RWPE2 (cell line): ENCODE data around the gene NOS1AP.

Source experiments
- ATAC-seq: fragments of 200-7000 bp; cut with Tn5 transposase; 3 replicates; pipeline ENCODE4 v1.9.1; 2021; ENCODE audit warnings: low read depth
- DNase-seq: peaks from one replicate; pipeline ENCODE4 v3.0.0-alpha.2; 2020; ENCODE audit warnings: low spot score
- H3K27ac ChIP-seq: fragments of 450-650 bp; 2 replicates; pipeline ENCODE4 v1.5.1; 2017; ENCODE audit warnings: mild to moderate bottlenecking; ENCODE audit not compliant: poor library complexity, severe bottlenecking
- H3K27me3 ChIP-seq: fragments of 250-450 bp; sonication (Bioruptor Pico); 2 replicates; pipeline ENCODE4 v1.5.1; 2021; ENCODE audit warnings: mild to moderate bottlenecking, moderate library complexity; ENCODE audit not compliant: insufficient read depth, poor library complexity, severe bottlenecking
- H3K36me3 ChIP-seq: fragments of 250-450 bp; sonication (Bioruptor Pico); 2 replicates; pipeline ENCODE4 v1.5.1; 2020; ENCODE audit warnings: low read depth, mild to moderate bottlenecking, moderate library complexity
- H3K4me1 ChIP-seq: fragments of 250-450 bp; sonication (Bioruptor Pico); 2 replicates; pipeline ENCODE4 v1.5.1; 2021; ENCODE audit warnings: mild to moderate bottlenecking, moderate library complexity; ENCODE audit not compliant: insufficient read depth, poor library complexity, severe bottlenecking
- H3K4me3 ChIP-seq: fragments of 250-450 bp; sonication (Bioruptor Pico); 2 replicates; pipeline ENCODE4 v1.5.1; 2021; ENCODE audit warnings: mild to moderate bottlenecking, moderate library complexity; ENCODE audit not compliant: severe bottlenecking
- H3K9me3 ChIP-seq: fragments of 250-450 bp; sonication (Bioruptor Pico); 2 replicates; pipeline ENCODE4 v1.5.1; 2021; ENCODE audit warnings: mild to moderate bottlenecking, moderate library complexity; ENCODE audit not compliant: severe bottlenecking
- CTCF ChIP-seq: fragments of 450-650 bp; IDR thresholded peaks from one replicate; pipeline ENCODE4 v1.5.1; 2017; ENCODE audit warnings: mild to moderate bottlenecking, moderate library complexity; ENCODE audit not compliant: poor library complexity, severe bottlenecking

Gene NOS1AP

GRCh38 chr1:162089748-162090147, 20.3 kb downstream of the NOS1AP start:
- no peak for TF ChIP-seq CTCF
- H3K36me3 ChIP-seq = no peaks in the 10 kb centered on the region
- H3K27me3 ChIP-seq = no peaks in the 10 kb centered on the region
- H3K4me1 ChIP-seq = peaks cover 8% of the 10 kb centered on the region
- ATAC-seq = no peak
- DNase-seq = no peak
- H3K27ac ChIP-seq = no peak overlapping the region
- no peaks in the 10 kb centered on the region for H3K9me3 ChIP-seq
- H3K4me3 ChIP-seq = no peak overlapping the region

GRCh38 chr1:162090378-162090777, 20.9 kb downstream of the NOS1AP start:
- H3K4me1 ChIP-seq = peaks cover 8% of the 10 kb centered on the region
- H3K4me3 ChIP-seq = no peak overlapping the region
- no peak for ATAC-seq
- H3K9me3 ChIP-seq = no peaks in the 10 kb centered on the region
- no peak for TF ChIP-seq CTCF
- no peak overlapping the region for H3K27ac ChIP-seq
- no peaks in the 10 kb centered on the region for H3K27me3 ChIP-seq
- no peak for DNase-seq
- H3K36me3 ChIP-seq = no peaks in the 10 kb centered on the region

GRCh38 chr1:162091681-162092524, 22.4 kb downstream of the NOS1AP start:
- Histone ChIP-seq H3K36me3 (no peaks in the 10 kb centered on the region), H3K4me1 (peaks cover 8% of the 10 kb centered on the region), H3K27me3 (no peaks in the 10 kb centered on the region), H3K9me3 (no peaks in the 10 kb centered on the region), H3K27ac (no peak overlapping the region), H3K4me3 (no peak overlapping the region)
- DNase-seq = no peak
- ATAC-seq = no peak
- TF ChIP-seq CTCF = no peak

GRCh38 chr1:162093095-162093494, 23.6 kb downstream of the NOS1AP start:
- Histone ChIP-seq H3K4me1 (peaks cover 8% of the 10 kb centered on the region), H3K36me3 (no peaks in the 10 kb centered on the region), H3K27ac (no peak overlapping the region), H3K4me3 (no peak overlapping the region), H3K9me3 (no peaks in the 10 kb centered on the region), H3K27me3 (no peaks in the 10 kb centered on the region)
- no peak for TF ChIP-seq CTCF
- DNase-seq = no peak
- ATAC-seq = no peak

GRCh38 chr1:162094271-162094670, 24.8 kb downstream of the NOS1AP start:
- H3K4me3 ChIP-seq = no peak overlapping the region
- H3K9me3 ChIP-seq = no peaks in the 10 kb centered on the region
- H3K27ac ChIP-seq = no peak overlapping the region
- H3K4me1 ChIP-seq = peaks cover 5% of the 10 kb centered on the region
- H3K36me3 ChIP-seq = no peaks in the 10 kb centered on the region
- TF ChIP-seq CTCF = no peak
- no peaks in the 10 kb centered on the region for H3K27me3 ChIP-seq
- DNase-seq (no peak), ATAC-seq (no peak)
